COLO668 (cell line): ENCODE results near the gene SFRP2.

Source experiments
- DNase-seq: peaks from one replicate; lab custom pipeline; 2025; ENCODE audit not compliant: unreplicated experiment; lab: John Stamatoyannopoulos, UW

The SFRP2 gene

GRCh38 chr4:153798901-153799693 lies 10.2 kb upstream of the SFRP2 start:
- no peak for DNase-seq

DNA sequence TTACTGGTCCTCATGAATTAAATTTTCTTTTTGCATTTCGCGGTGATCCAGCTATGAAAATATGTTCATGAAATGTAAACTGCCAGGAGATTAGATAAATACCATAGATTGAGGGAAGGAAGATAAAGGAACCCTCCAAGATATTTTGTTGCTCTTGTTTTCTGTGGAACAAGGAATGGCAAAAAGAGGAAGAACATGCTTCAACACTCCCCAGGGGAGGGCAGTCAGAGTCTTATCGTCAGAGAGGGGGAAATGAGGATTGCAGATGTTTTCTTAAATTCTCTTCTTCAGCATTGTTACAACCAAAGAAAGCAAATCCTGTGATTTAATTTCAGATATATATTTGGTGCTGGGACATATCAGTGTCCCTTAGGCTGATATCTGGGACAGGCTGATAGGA lies 9.5 kb upstream of the SFRP2 start:
- no peak for DNase-seq

DNA sequence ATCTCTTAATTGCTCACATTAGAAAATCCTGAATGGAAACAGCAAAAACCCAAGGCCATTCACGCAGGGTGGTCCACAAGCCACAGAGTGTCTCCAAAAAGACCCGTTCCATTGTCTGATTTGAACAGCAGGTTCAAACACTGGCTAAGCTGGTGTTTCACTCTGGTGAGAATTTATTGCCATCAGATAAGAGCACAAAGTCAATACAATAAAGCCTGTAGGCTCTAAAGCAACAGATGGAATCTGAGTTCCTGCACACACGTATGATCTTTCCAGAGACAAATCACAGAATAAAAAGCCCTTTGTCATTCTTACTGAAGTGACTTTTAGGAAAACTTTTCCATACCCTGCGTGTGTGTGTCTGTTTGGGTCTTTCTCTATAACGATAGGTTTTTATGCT lies 5.1 kb upstream of the SFRP2 start:
- DNase-seq = no peak

DNA sequence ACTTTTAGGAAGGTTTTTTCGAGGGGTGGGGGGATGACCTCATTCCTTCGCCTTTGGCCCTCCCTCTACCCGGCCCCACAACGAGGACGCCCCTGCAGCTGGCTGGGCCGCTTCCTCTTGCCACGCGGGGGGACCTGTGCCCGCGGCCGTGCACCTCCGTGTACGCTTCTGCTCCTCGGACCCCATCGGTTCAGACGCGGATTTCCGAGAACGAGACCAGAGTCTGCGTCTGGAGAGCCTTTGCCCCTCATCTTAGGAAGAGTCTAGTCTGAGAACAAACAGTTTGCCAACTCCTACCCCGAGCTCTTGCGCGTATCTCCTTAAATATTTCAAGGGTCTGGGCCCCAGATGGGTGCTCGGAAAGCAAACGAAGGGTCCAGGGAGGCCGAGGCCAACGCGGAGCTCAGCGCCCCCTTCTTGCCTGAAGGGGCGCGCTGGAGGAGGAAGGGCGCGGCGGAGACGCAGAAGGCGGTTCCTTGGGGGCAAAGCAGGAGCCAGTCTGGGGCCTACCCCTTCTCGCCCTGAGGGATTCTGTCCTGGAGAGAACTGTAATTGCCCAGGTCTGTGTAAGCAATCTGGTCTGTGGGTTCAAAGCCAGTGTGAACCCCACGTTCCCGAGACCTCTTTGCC lies 3.9 kb upstream of the SFRP2 start:
- no peak for DNase-seq

- DNase-seq = peak; percentile 12
Measured at GRCh38 chr4:153791746-153792617, 3.1 kb upstream of the SFRP2 start.

GRCh38 chr4:153790962-153791551 lies 2.2 kb upstream of the SFRP2 start:
- no peak for DNase-seq

DNA sequence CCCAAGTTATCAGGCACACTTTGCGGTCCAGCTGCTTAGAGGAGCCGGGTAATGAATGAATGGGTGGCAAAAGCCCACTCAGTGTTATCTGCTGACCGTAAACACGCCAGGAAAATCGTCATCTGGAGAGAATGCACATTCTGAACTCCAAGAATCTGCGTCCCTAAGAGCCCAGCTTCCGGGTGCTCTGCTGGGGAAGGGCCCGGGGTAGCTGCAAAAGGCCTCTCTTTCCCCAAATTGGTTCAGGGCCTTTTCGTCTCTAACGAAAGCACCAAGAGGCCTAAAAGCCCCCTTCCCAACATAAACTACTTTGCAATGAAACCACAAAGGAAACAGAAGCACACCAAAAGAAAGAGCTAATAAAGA lies 1.6 kb upstream of the SFRP2 start:
- DNase-seq = no peak

DNA sequence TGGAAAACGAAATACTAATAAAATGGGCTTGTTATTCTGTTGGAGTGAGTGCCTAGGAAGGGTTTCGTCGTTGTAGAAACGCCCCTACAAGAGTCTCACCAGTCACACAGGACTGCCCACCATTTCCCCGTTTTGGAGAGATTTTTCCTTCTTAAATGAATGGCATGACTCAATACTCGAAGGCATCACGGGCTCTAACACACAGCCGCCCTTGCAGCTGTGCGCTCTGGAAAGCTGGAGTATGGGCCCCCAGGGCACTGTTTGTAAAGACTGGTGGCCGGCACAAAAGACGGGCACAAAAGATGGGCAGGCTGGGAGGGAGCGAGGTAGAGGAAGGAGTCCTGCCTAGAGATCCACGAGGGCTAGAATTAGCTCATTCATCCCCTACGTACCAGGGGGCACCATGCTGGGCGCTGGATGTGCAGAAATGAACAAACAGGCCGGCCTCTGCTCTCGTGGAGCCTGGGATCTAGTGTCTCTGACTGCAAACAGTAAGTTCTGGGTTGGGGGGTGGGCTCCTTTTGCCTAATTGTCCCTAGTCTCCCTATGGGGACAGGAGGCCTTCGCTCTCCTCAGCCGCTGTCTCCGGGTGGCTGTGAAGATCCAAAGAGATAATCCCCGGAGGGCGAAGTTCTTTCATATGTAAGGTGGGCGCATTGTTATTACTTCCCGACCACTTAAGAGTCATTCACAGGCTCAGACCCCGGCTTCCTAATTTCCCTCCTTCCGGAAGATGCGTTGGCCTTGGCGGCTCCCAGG lies 1.0 kb upstream of the SFRP2 start:
- no peak for DNase-seq

GRCh38 chr4:153788051-153788412 lies 851 bp downstream of the SFRP2 start:
- no peak for DNase-seq

- no peak for DNase-seq
Measured at GRCh38 chr4:153787575-153787974, 1.3 kb downstream of the SFRP2 start.

DNA sequence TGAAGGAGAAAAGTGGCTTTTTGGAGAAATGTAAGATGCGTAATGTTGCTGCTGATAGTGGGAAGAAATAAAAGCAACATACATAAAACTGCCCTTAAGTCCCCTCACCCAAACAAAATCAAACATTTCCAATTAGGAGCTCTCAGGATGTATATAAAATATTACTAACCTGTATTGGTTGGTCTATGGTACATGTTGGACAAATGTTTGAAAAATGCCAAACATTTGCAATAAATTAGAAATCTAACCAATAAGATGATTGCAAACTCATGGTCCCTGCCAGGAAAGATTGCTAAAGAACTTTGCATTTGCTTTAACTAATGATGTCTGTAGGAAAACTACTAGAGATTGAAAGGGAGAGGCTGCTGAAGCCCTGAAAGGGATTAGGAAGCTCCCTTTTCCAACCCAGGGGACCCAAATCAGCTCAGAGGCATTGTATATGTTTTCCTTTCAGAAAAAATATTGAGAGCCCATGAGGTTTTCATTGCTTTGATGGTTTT lies 1.8 kb downstream of the SFRP2 start:
- DNase-seq = no peak

DNA sequence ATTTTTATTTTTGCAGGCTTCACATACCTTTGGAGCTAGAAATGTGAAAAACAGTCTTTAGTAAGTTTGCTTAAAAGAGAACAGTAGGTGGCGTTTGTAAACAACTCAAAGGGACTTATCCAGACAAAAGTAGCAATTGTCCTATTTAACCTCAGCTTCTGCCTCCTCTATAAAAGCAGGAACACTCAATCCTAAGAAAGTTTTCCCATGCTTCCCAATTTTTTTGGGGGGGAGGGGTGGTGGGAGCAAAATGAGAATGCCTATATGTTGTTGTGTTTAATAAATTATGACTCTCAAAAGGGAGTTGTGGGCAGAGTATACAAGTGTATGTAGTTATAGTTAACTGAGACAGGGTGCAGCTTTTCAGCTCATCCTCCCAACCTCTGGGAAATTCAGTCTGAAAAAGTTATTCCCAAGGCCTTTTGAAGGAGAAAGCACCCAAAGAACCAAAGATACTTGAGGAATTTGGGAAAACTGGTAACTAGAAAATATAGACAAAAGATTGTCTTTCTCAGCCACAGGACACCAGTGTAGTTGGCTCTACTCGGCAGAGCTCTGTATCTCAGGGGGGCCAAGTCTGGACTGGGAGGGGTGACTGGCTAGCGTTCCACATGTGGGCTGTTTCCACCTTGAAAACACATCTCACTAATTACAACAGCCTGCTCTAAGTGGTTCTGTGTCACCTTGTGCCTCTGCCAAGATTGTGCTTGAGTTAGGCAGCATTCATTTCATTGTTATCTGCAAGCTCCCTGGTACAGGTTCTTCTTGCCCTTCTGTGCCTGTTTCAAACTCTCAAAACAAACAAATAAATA lies 2.8 kb downstream of the SFRP2 start:
- no peak for DNase-seq

DNA sequence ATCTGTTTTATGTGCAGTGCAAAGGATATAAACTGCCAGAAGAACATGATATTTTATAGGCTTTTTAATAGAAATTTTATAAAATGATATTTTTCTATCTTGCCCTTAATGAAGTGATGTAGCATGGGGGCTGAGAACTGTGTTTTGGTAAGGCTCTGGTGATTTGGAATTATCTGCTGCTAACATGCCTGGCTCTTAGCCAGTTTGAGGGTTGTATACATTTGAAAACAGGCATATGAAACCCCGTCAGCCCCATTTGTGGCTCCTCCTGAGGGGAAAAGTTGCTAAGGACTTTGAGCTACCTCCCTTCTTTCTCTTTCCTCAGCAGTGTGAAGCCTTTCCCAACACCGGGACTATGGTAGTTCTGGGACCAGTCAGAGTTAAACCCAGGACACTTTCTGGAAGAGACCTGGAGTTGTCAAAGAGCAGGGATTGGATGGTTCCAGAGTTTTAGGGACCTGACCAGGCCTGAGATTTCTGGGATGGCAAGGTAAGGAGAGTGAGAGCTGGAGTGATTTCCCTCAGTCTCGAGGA lies 4.7 kb downstream of the SFRP2 start:
- DNase-seq = no peak

- DNase-seq = no peak
Measured at GRCh38 chr4:153782581-153782980, 6.3 kb downstream of the SFRP2 start.

DNA sequence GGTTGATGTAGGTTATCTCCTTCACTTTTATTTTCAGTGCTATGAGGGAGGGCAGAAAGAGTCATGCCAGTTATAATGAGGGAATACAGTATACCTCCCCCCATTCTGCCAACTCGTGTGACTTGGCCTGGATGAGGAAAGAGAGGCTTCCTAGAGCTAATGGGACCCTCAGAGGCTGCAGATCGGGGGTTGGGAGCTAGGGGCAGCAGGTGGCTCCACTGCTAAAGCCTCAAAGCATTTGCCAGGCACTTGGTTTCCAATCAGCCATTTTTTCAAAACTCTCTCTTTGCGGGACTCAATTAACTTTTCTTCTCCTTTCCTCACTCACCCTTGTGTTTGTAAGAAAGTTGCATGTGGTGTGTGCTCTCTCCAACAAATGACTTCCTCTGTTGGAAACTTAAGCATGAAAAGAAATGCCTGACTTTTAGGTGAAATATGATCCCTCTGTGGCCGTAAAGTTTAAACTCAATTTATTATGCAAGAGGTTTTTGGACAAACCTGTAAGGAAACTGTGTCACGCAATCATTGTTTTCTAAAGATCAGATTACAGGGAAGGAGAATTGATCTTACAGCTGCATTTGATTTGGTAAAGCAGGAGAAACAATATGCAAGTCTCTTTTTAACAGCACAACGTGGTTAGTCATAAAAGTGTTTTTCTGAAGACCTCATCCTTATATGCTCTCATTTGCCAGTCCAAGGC lies 7.0 kb downstream of the SFRP2 start:
- DNase-seq = no peak

DNA sequence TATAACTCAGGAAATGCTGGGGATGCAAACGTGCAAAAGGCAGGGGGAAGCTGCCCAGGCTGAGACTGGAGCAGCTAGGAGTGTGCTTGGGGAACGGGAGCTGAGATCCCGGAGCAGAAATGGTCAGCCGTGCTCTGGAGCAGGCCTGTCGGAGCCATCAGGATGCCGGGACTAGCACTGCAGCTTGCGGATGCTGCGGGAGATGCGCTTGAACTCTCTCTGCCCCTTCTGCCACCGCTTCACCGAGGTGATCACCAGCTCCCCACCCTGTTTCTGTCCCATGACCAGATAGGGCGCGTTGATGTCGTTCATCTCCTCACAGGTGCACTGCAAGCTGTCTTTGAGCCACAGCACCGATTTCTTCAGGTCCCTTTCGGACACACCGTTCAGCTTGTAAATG lies 7.6 kb downstream of the SFRP2 start:
- DNase-seq = no peak

- no peak for DNase-seq
Measured at GRCh38 chr4:153780876-153781275, 8.0 kb downstream of the SFRP2 start.

DNA sequence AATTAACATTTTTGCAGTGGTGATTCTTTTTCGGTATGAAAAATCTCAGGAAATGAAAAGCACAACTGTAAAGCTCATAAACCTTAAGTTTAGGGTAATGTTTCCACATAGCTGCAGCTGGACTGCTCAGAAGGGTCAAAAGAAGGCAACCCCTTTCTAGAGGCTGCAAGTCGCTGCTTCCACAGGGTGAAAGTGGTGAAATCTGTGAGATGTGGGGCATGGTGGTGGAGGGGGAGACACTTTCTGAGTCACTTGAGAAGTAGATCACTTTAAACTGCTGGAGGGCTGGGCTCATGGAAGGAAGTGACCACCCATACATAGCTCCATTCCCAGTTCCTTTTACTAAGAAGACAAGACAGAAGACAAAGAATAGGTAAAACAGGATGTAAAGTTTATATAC lies 8.7 kb downstream of the SFRP2 start:
- no peak for DNase-seq

GRCh38 chr4:153778383-153778782 lies 10.5 kb downstream of the SFRP2 start:
- no peak for DNase-seq
